ENCODE data around the gene METTL3.
A peak's percentile ranks its signal among the peaks of the same experiment; 100 is the strongest.
"Not testable (repeated sequence)": the region's sequence is repeated elsewhere in the genome, so short reads cannot be mapped to it uniquely, and the experiment has no call there.

METTL3 gene

DNA sequence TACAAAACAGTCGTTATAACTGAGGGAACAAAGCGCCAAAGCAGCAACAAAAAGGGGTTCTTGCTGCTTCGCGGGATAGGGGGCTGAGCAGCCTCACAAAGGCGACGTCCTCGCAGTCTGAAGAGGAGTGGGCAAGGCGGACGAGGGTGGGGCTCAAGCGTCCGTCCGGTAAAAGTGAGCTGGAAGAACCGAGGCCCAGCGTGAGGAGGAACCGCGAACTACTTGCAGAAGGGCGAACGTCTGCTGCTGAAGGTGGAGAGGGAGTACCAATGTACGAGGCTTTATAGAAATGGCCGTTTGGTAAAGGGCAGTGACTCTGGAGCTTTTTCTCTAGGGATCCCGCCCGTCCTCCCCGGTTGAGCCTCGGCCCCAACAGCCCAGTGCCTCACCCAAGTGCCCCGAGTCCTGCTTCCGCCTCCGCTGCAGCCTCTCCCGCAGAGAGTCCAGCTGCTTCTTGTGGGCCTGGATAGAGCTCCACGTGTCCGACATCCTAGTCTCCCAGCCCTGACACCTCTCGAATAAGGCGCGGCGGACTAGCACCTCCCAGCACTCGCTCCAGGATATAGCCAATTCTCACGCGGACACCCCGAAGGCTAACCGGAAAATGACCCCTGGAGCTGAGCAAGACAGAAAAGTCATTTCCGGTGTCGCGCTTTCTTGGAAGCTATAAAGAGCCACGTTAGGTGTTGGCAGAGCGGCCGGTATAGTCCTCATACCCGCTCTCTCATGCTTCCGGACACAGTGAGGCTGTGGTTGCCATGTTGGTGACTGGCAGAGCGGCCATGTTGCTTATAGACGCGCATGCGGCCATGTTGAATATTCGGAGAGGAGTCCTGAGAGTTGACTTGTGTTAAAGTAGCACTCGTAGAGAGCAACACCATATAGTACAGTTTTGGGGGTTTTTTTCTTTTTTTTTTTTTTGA, at the start of gene METTL3:
Gene METTL3 (minus strand): TSS at position 606 of the 923 bp plus-strand sequence. CDS start 117 bp downstream, at position 489.
- DNase-seq (ENCODE audit: low spot score): peak; percentile 100

DNA sequence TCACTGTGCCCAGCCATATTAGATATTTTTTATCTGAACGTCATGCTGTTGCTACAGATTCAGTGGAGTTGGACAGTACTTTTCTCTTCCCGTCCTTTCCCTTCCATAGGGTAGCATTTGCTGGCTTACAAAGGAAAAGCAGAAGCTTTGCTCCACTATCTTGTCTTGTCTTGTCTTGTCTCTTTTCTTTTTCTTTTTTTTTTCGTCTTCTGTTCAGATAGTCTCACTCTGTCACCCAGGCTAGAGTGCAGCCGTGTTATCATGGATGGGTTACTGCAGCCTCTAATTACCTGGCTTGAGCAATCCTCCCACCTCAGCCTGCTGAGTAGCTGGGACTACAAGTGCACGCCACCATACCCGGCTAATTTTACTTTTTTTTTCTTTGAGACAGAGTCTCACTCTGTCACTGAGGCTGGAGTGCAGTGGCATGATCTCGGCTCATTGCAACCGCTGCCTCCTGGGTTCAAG, 47.6 kb upstream of the METTL3 start:
- no peak for DNase-seq (ENCODE audit: low spot score)

GRCh38 chr14:21557084-21557901, 46.2 kb upstream of the METTL3 start:
- DNase-seq (ENCODE audit: low spot score): peak; percentile 97

- no peak for DNase-seq (ENCODE audit: low spot score)
Measured at GRCh38 chr14:21556378-21557083, 45.4 kb upstream of the METTL3 start.

- DNase-seq (ENCODE audit: low spot score): no peak
Measured at GRCh38 chr14:21553266-21553665, 42.1 kb upstream of the METTL3 start.

GRCh38 chr14:21544588-21544987, 33.4 kb upstream of the METTL3 start:
- not testable (repeated sequence) for DNase-seq (ENCODE audit: low spot score)

DNA sequence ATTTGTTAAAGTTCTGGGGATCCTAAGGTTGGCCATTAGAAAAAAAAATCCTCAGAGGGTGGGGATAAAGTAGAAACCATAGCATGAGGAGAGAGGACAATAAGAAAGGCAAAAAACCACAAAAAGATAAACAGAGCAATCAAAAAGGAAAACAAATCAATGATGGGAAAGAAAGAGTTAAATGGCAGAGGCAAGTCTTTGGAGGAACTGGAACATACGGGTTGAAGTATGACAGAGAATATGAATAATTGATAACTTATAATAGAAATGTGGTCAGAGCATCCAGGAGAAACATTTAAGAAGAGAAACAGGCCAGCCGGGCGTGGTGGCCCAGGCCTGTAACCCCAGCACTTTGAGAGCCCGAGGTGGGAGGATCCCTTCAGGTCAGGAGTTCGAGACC, 32.8 kb upstream of the METTL3 start:
- no peak for DNase-seq (ENCODE audit: low spot score)

- DNase-seq (ENCODE audit: low spot score): no peak
Measured at GRCh38 chr14:21543521-21543960, 32.4 kb upstream of the METTL3 start.

GRCh38 chr14:21541413-21542074, 30.4 kb upstream of the METTL3 start:
- DNase-seq (ENCODE audit: low spot score): no peak

- DNase-seq (ENCODE audit: low spot score): peak; percentile 50
Measured at GRCh38 chr14:21539189-21539940, 28.2 kb upstream of the METTL3 start.

DNA sequence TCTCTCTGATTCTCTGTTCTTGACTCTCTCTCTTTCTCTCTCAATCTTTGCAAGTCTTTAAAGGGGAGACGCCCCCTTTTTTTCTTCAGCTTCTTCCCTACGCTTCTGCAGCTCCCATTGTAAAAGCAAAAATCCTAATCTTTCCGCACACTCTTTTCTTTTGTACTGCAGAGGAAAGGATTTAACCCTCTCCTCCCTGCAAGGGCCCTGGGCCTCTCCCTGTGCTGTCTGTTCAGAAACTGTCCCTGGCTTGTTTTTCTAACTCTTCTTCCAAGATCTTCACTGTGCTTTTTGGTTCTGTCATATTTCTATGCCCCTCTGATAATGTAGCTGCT, 25.9 kb upstream of the METTL3 start:
- no peak for DNase-seq (ENCODE audit: low spot score)

GRCh38 chr14:21536418-21537089, 25.4 kb upstream of the METTL3 start:
- no peak for DNase-seq (ENCODE audit: low spot score)

GRCh38 chr14:21535545-21536417, 24.6 kb upstream of the METTL3 start:
- no peak for DNase-seq (ENCODE audit: low spot score)

- DNase-seq (ENCODE audit: low spot score): no peak
Measured at GRCh38 chr14:21534576-21534975, 23.4 kb upstream of the METTL3 start.

DNA sequence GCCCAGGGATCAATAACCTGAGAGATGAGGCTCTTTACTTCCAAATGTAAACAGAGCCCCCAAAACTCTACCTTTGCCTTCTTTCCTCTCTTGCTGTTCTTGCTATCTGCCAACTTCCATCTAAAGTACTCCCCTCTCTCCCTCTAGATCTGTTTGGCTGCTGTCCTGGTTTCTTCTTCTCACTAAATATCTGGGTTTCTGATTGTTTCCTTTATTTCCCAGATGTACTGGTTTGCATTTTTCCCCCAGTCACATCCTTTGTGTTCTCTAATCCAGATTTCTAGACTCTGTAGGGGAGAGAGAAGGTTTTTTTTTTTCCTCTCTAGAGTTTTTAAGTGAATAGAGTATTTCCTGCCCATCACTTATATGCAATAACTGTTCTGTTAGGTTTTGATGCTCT, 22.2 kb upstream of the METTL3 start:
- no peak for DNase-seq (ENCODE audit: low spot score)

DNA sequence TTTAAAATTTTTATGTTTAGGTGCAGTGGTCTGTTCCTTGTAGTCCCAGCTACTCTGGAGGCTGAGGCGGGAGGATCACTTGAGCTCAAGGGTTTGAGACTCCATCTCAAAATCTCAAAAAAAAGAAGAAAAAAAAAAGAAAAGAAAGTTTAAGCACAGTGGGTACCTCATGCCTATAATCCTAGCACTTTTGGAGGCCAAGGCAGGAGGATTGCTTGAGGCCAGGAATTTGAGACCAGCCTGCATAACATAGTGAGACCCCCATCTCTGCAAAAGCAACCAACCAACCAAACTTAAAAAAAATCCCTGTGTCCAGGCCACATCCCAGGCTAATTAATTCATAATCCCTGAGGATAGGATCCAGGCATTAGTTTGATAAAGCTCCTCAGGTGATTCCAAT, 18.4 kb upstream of the METTL3 start:
- DNase-seq (ENCODE audit: low spot score): no peak

DNA sequence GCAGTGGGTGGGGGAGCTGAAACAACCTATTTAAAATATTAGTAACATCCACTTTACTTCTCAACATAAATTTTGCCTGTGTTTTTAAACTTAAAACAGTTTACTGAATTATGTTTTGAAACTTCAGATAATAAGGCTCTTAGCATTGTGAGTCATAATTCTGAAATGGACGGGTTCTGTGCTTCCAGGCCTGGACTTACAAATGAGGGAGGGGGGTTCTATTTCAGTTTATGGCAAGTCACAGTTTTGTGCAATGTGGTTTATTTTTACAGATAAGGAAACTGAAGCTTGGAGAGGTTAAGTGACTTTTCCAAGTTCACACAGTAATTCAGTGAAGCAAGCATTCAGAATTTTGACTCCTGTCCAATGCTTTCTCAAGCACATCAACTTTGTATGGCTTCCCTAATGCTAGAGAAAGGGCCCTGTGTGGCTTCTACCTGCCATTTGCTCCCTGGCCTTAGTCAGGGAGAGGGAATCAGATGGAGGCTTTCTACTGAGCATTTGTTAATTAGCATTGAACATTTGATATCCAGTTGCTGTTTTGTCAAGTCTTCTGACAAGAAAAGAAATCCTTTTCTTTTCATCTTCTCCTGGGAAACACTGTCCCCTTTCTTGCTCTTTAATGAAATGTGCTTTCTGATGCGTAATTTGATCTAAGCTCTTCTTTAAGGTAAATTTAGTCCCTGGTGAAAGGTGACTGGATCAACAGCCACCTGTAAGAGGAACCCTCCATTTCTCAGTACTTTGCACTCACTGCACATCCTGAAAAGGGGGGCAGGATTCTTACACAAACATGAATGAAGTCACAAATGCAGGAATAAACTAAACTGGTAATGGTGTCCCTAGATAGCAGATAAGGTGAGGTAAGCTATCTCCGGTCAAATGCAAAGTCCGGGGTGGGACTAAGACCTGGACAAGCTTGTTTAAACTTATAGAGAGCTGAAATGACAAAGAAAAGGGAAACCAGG, 17.5 kb upstream of the METTL3 start:
- DNase-seq (ENCODE audit: low spot score): no peak

DNA sequence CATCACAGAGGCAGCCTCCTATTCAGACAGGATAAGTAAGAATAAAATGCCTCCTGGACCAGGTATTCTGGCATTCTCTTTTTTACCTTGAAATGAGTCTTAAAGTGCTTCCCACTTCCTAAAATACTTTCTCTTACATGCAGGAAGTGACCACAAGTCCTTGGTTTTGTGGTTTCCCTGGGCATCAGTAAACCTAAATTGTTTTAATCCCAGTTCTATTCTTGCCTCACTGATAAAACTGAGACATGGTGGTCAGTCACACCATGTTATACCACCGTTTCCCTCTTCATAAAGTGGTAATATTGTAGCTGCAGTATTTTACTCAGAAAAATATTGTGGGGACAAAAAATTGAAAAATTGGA, 16.2 kb upstream of the METTL3 start:
- no peak for DNase-seq (ENCODE audit: low spot score)
